SK-N-MC (cell line): ENCODE measurements around the gene PDLIM7.

Source experiments
- EZH2 ChIP-seq: fragments of 200-600 bp; sonication (generic); IDR thresholded peaks from one replicate; pipeline ENCODE4 v1.6.1; 2017; ENCODE audit warnings: antibody characterized with exemption
- FOXP2 ChIP-seq: optimal IDR thresholded peaks from 2 replicates; pipeline ENCODE3; 2011; ENCODE audit warnings: mild to moderate bottlenecking, moderate library complexity; ENCODE audit not compliant: insufficient read depth; ENCODE audit errors: extremely low read length, control extremely low read depth
- POLR2AphosphoS5 ChIP-seq: IDR thresholded peaks from 2 replicates; pipeline ENCODE4 v1.6.1; 2012; ENCODE audit warnings: mild to moderate bottlenecking, low read depth, low read length, borderline replicate concordance

- no peak for TF ChIP-seq POLR2AphosphoS5
- no peak for TF ChIP-seq EZH2
- no peak for TF ChIP-seq FOXP2
These were observed 22.9 kb upstream of the PDLIM7 start for GRCh38 chr5:177520271-177520670.
